DND-41 (cell line): ENCODE measurements around the gene IDH3G.

Experiments
- EZH2 ChIP-seq: IDR thresholded peaks from 3 replicates; pipeline ENCODE4 v1.6.1; 2012; ENCODE audit warnings: borderline replicate concordance, low read depth, mild to moderate bottlenecking, moderate library complexity, low read length, inconsistent platforms; ENCODE audit not compliant: severe bottlenecking
- TF ChIP-seq, protein P1 (sequence below): IDR thresholded peaks from 2 replicates; pipeline ENCODE4 v1.5.1; 2012; ENCODE audit warnings: borderline replicate concordance, low read length, moderate library complexity, mild to moderate bottlenecking; ENCODE audit not compliant: poor library complexity, severe bottlenecking; ENCODE audit errors: extremely low read depth

DNA sequence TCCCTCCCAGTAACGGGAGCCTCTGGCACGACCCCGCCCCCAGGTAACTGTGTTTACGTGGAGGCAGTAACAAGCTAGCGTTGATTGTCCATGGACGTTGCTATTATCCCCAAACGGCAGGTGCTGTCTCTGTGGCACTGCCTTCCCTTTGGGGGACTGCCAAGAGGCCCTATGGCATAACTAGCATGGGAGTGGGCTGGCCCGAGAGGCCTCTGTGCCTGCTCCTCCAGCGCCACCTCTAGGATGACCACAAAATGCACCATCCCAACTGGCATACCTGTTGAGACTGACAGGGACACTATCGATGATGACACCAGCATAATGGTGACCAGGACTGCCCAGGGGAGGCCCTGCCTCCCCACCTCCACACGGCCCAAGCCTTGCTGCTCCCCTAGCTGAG, 11.9 kb downstream of the IDH3G start:
- no peak for TF ChIP-seq EZH2
- TF ChIP-seq, protein P1, sequence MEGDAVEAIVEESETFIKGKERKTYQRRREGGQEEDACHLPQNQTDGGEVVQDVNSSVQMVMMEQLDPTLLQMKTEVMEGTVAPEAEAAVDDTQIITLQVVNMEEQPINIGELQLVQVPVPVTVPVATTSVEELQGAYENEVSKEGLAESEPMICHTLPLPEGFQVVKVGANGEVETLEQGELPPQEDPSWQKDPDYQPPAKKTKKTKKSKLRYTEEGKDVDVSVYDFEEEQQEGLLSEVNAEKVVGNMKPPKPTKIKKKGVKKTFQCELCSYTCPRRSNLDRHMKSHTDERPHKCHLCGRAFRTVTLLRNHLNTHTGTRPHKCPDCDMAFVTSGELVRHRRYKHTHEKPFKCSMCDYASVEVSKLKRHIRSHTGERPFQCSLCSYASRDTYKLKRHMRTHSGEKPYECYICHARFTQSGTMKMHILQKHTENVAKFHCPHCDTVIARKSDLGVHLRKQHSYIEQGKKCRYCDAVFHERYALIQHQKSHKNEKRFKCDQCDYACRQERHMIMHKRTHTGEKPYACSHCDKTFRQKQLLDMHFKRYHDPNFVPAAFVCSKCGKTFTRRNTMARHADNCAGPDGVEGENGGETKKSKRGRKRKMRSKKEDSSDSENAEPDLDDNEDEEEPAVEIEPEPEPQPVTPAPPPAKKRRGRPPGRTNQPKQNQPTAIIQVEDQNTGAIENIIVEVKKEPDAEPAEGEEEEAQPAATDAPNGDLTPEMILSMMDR: peak; percentile 26
